HepG2 (cell line): ENCODE measurements around the gene TM9SF2. TPM values are rescaled to one million over a fixed set of nuclear protein-coding genes. Genes with fewer than 3 reads are reported as not detected.

Source experiments
- ATF3 ChIP-seq: sonication (generic); formaldehyde crosslinking; IDR thresholded peaks from 2 replicates; pipeline ENCODE4 v1.4.0; 2020; ENCODE audit warnings: missing genetic modification reagents
- JUND ChIP-seq: sonication (generic); formaldehyde crosslinking; IDR thresholded peaks from 2 replicates; pipeline ENCODE4 v1.8.0; 2022; ENCODE audit warnings: mild to moderate bottlenecking, missing genetic modification reagents
- NR2F2 ChIP-seq: IDR thresholded peaks from 2 replicates; pipeline ENCODE4 v1.6.1; 2012; ENCODE audit warnings: low read depth, inconsistent platforms, borderline replicate concordance
- REPIN1 ChIP-seq: sonication (generic); formaldehyde crosslinking; IDR thresholded peaks from 2 replicates; pipeline ENCODE4 v1.8.0; 2022; ENCODE audit warnings: missing genetic modification reagents, low read depth, mild to moderate bottlenecking, borderline replicate concordance
- RXRA ChIP-seq: sonication (generic); formaldehyde crosslinking; IDR thresholded peaks from 2 replicates; pipeline ENCODE4 v1.5.1; 2020; ENCODE audit warnings: missing genetic modification reagents
- ZBTB40 ChIP-seq, 2 experiments: fragments of 450-650 bp in 1 of 2; sonication (generic) in 1 of 2; formaldehyde crosslinking in 1 of 2; IDR thresholded peaks; 2 replicates each; pipeline versions ENCODE4 v1.6.1 to v1.8.0; 2016 to 2022; ENCODE audit warnings: antibody characterized with exemption in 1 of 2, mild to moderate bottlenecking in 1 of 2, missing genetic modification reagents in 1 of 2
- ZFP37 ChIP-seq: sonication (generic); formaldehyde crosslinking; IDR thresholded peaks from 2 replicates; pipeline ENCODE4 v1.4.0; 2020; ENCODE audit warnings: missing genetic modification reagents, borderline replicate concordance
- ZFP41 ChIP-seq: sonication (generic); formaldehyde crosslinking; IDR thresholded peaks from 2 replicates; pipeline ENCODE4 v1.4.0; 2020; ENCODE audit warnings: mild to moderate bottlenecking, missing genetic modification reagents, borderline replicate concordance
- ZNF598 ChIP-seq: sonication (generic); formaldehyde crosslinking; IDR thresholded peaks from 2 replicates; pipeline ENCODE4 v1.5.1; 2020; ENCODE audit warnings: mild to moderate bottlenecking, missing genetic modification reagents, borderline replicate concordance
- ZXDC ChIP-seq: sonication (generic); formaldehyde crosslinking; IDR thresholded peaks from 2 replicates; pipeline ENCODE4 v1.5.0; 2020; ENCODE audit warnings: mild to moderate bottlenecking, missing genetic modification reagents
- polyA plus RNA-seq, 8 experiments: library from polyadenylated mRNA; depleted of rRNA in 3 of 8; stranded (reverse) in 7 of 8; unstranded in 1 of 8; fragments of >200 nt; fragmentation: Illumina TruSeq in 4 of 8; extraction: Trizol in 4 of 8; gene quantifications; 2 replicates each; pipeline versions ENCODE4 v1.2.1 to v1.2.3, GENCODE V29; 2011 to 2016; ENCODE audit warnings: low read depth in 4 of 8, missing spikeins in 1 of 8, mixed read lengths in 1 of 8; ENCODE audit not compliant: insufficient read depth in 1 of 8
- total RNA-seq, 5 experiments: library from RNA; depleted of rRNA; stranded (reverse); fragments of >200 nt; fragmentation: Illumina TruSeq; extraction: Trizol; gene quantifications; 2 replicates each; pipeline ENCODE4 v1.2.3, GENCODE V29; 2016; ENCODE audit warnings: low read depth in 1 of 5
- TF ChIP-seq, protein P1 (sequence below): sonication (generic); formaldehyde crosslinking; conservative IDR thresholded peaks from 2 replicates; pipeline ENCODE4 v1.4.0; 2020; ENCODE audit warnings: missing genetic modification reagents
- TF ChIP-seq, protein P2 (sequence below): IDR thresholded peaks from 2 replicates; pipeline ENCODE4 v1.6.1; 2016; ENCODE audit warnings: missing compliant biosample characterization, missing genetic modification reagents, borderline replicate concordance

The TM9SF2 gene
- total and polyA plus RNA-seq, 2 of the 13 experiments (the other 11 are each of a cell fraction or from before 2014, with no cell fraction given): 94.1 to 123 TPM

- TF ChIP-seq, protein P1, sequence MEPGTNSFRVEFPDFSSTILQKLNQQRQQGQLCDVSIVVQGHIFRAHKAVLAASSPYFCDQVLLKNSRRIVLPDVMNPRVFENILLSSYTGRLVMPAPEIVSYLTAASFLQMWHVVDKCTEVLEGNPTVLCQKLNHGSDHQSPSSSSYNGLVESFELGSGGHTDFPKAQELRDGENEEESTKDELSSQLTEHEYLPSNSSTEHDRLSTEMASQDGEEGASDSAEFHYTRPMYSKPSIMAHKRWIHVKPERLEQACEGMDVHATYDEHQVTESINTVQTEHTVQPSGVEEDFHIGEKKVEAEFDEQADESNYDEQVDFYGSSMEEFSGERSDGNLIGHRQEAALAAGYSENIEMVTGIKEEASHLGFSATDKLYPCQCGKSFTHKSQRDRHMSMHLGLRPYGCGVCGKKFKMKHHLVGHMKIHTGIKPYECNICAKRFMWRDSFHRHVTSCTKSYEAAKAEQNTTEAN (CRISPR knock-in tag): no peak
- TF ChIP-seq ZFP37 (CRISPR knock-in tag) (no peak), NR2F2 (peak; percentile 68; the same call in 1 of the 2 replicates), ATF3 (CRISPR knock-in tag) (no peak), REPIN1 (no peak), ZNF598 (CRISPR knock-in tag) (peak; percentile 20; the same call in 1 of the 2 replicates), ZBTB40 (IDR thresholded peaks at IDR 0.05) (no peak), ZBTB40 (CRISPR knock-in tag; IDR thresholded peaks at IDR 0.05) (peak; percentile 39), JUND (CRISPR knock-in tag) (no peak), ZXDC (CRISPR knock-in tag) (0 out of 2 replicates have a peak, but pooled peaks have one; percentile 37), ZFP41 (no peak), RXRA (CRISPR knock-in tag) (no peak)
- TF ChIP-seq, protein P2, sequence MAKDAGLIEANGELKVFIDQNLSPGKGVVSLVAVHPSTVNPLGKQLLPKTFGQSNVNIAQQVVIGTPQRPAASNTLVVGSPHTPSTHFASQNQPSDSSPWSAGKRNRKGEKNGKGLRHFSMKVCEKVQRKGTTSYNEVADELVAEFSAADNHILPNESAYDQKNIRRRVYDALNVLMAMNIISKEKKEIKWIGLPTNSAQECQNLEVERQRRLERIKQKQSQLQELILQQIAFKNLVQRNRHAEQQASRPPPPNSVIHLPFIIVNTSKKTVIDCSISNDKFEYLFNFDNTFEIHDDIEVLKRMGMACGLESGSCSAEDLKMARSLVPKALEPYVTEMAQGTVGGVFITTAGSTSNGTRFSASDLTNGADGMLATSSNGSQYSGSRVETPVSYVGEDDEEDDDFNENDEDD: no peak
These were observed 104.4 kb downstream of the TM9SF2 start (continued) for GRCh38 chr13:99605420-99606323.
